Measurements from ENCODE around the gene PRDM2.

Gene PRDM2

GRCh38 chr1:13790290-13791030 is 90.5 kb downstream of the PRDM2 start:
- DNase-seq (ENCODE audit: low read depth in 2 of 2): no peak

DNA sequence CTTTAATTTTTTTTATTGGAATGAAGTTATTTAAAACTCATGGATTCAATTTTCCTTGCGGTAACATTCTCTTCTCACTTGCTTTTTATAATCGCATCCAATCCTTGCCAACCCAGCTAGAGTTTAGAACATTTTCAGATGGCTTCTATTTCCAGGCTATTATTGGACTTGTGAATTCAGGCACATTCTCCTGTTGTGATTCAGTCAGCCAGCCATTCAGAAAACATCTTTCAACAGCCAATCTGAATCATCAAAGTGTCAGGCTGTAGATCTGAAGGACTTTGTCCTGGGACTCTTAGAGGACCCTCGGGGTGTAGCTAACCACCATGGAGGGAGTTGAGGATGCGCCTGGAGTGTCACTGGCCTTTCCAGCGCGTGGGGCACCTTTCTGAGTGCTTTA is 92.4 kb downstream of the PRDM2 start:
- DNase-seq (ENCODE audit: low read depth in 2 of 2): no peak

GRCh38 chr1:13793088-13793730 is 93.2 kb downstream of the PRDM2 start:
- no peak for DNase-seq (ENCODE audit: low read depth in 2 of 2)

DNA sequence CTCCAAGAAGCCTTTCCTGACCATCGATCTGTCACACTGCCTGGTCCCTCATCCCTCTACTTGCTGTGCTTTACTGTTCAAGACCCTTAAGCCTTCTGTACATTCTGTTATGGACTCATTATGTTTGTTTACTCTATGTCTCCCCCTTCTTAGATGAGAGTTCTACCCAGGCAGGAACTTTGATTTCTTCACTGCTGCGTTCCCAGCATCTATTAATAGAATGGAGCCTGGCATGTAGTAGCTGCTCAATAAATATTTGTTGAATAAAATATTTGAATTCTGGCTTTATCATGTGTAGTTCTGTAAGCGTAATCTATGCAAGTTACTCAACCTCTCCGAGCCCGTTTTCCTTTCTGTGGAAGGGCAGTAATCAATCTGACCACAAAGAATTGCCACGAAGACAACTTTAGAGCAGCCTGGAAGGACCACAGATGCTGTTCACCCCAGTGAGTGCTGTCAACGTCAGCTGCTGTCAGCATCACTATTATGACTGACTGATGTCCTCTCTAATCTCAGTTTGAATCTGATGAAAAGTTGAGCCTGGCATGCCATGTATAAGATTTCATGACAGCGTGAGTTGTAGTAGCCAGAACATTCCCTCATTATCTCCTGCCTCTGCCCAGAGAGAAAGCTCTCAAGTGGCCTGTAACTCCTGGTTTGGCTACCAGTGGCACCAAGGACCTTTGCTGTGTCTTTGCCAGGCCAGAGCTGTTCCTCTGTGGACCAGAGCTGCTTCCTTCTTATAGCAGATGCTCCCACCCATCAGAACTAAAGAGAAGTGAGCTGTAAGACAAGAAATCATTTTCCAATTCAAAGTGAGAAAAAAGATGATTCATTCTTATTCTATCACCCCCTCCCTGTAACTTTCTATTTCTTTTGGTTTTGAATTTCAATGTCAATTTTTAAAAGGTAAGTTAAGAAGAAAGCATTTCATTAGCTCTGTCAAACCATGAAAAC is 94.5 kb downstream of the PRDM2 start:
- no peak for DNase-seq (ENCODE audit: low read depth in 2 of 2)

DNA sequence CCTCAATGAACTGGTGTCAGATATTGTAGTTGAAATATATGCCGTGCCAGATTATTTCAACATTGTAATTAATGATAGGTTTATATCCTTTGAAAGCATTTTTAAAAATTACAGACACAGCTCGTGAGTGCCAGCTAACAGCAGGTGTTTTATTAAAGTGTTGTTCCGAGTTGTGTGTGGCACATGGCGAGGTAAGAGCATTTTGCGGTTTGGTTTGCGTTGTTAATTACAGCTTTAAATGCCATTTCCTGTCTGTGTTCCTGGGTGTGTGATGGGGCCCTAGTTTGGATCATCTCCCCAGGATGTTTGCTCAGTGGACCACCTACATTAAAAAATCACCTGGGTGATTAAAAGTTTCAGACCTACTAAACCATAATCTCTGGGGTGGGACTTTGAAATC is 97.4 kb downstream of the PRDM2 start:
- no peak for DNase-seq (ENCODE audit: low read depth in 2 of 2)

- DNase-seq (ENCODE audit: low read depth in 2 of 2): no peak
Measured at GRCh38 chr1:13798120-13798519, 98.1 kb downstream of the PRDM2 start.

DNA sequence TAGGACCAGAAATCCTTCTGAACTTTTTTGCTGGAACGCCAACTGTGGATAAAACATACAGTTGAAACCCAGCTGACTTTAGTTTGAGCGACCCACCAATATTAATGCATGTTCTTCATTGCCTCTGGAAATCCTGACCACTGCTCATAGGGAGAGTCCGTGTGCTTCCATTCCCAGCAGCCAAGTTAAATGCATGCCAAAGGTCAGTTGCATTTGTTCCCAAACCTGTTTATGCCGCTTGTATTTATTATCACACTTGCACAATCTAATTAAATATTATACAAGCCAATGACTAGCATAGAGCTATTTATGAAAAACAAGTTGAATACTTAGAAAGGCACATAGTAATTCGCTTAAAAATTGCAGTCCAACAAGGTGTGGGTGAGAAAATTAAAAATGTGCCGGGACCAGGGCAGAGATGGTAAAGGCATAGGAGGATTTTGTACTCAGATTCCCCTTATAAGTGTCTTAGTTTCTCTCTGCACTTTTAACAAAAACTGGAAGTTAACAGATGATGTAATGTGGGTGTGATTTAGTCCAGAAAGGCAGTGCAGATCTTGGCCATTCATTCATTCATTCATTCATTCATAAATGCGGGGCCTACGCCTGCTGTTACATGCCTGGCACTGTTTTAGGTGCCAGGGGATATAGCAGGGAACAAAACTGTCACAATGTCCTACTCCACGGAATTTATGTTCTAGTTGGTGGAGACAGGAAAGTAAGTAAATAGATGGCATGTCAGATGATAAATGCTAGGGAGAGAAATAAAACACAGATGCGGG is 99.7 kb downstream of the PRDM2 start:
- no peak for DNase-seq (ENCODE audit: low read depth in 2 of 2)

DNA sequence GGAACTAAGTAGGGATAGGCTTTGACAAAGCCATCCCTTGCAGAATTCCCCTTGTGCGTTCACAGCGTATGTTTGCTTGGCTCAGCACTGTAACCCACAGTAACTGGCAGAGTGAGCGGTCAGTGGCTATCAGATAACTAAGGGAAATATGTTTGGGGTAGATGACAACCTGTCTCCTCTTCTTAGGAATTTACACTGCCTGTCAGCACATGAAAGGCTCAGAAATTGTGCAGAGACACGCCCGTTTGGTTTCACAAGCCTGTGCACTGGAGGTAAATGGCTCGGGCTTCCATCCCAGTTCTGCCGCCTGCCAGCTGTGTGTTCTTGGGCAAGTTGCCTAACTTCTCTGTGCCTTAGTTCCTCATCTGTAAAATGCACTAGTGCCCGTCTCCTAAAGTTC is 101.2 kb downstream of the PRDM2 start:
- no peak for DNase-seq (ENCODE audit: low read depth in 2 of 2)

DNA sequence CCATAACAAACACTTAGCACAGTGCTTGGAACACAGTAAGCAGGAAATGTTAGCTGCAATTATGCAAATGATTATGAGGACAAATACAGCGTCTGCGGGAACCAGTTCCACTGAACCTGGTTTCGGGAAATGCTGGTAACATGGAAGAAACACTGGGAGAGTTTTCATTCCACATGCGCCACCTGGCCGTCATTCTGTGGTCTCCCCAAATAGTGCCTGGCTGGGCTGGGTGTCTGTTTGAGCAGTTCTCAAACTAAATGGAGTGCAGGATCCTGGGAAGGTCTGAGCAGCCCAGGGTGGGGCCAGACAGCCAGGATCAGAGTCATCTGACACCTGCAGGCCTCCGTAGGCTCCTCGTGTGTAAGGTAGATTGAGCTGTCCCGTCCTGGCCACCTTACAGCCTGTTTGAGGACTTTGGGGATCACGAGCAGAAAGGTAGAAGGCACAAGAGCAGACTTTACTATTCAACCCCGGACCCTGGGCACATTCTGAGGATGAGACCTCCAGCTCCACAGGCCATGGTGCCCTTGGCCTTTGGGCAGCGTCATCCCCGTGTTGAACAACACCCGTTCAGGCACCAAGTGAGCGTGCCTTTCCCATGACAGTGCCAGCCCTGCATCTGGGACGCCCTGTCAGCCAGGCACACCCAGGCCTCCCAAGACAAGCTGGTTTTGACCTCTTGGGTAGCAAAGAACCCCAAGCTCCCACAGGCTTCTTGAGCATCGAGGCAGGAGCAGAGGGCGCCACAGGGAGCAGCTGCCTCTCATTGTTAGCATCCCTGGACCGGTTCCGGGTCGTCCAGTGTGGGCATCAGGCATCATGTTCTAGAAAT is 101.9 kb downstream of the PRDM2 start:
- no peak for DNase-seq (ENCODE audit: low read depth in 2 of 2)

DNA sequence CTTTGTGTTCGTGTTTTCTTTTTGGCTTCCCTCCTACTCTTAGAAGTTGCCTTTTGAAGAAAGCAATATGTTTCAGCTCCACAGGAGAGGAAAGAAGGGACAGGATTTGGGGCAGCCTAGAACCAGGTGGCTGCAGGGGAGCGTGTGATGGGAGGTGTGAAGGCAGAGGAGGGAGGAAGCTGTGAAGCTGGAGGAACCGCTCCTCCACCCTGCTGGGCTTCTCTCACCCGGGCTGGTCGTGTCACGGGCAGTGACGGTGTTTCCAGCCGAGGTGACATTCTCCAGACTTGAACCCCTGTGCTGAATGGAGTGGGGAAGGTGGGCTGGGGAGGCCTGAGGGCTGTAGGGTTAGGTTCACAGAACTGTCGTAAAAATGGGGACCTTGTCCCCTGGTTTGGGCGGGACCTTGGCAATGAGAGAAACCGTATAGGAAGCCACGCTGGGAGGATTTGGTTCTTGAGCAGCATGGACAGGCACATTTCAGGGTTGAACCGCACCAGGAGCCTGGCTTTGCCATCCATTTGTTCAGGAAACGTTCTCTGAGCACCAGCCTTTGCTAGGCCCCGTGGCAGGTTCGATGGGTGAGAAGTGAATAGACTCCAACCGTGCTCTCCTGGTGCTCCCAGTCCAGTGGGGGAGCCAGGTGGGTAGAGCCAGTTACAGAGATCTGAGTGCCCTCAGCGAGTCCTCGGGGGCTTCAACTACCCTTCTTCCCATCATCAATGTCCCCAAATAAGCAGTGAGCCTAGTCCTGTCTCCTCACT is 103.0 kb downstream of the PRDM2 start:
- DNase-seq (ENCODE audit: low read depth in 2 of 2): no peak

GRCh38 chr1:13803546-13804239 is 103.7 kb downstream of the PRDM2 start:
- no peak for DNase-seq (ENCODE audit: low read depth in 2 of 2)

DNA sequence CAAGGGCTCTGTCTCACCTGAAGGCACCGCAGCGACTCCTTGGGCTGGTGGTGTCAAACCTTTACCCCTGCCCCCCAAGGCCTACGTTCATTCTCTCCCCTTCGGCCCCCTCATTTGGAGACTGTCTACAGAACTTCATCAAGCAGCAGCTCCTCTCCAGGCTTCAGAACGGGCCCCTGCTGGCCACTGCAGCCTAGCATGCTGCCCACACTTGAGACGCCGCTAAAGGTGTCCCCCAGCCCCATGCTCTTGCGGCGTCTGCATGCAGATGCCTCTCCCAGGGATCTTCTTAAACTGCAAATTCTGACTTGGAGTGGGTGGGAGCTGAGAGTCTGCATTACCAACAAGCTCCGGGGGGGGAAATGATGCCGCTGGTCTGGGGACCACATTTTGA is 104.2 kb downstream of the PRDM2 start:
- DNase-seq (ENCODE audit: low read depth in 2 of 2): no peak

DNA sequence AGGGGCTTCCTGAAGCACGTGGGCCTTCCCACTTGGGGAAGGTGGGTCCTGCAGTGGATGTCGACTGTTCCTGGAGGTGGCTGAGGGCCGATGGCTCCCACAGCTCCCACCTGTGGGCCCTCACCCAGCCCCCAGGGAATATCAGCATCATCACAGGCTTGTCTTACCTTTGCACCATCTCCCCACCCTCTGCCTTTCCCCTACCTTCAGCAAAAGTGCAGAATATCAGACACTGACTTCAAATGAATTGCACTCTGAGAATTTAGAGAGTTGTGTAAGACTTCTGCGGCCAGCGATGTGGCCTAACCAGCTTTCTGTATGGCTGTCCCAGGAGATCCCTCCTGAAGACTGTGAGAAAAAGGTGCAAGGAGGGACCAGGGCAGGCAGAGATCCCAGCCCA is 105.4 kb downstream of the PRDM2 start:
- DNase-seq (ENCODE audit: low read depth in 2 of 2): no peak

DNA sequence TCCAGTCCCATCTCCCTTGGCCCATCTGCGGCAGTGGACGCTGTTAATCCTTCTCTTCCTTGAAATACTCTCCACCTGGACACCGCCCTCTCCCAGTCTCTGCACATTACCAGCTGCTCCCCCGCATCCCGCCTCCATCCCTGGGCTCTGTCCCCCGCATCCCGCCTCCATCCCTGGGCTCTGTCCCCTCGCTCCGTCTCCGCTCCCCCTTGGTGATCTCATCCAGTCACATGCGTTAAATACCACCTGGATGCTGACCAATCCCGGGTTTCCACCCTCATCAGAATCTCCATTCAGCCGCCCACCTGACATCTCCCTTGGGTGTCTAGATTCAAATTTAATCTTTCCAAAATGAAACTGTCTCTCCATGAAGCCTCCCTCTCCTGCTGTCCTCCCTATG is 106.1 kb downstream of the PRDM2 start:
- no peak for DNase-seq (ENCODE audit: low read depth in 2 of 2)

DNA sequence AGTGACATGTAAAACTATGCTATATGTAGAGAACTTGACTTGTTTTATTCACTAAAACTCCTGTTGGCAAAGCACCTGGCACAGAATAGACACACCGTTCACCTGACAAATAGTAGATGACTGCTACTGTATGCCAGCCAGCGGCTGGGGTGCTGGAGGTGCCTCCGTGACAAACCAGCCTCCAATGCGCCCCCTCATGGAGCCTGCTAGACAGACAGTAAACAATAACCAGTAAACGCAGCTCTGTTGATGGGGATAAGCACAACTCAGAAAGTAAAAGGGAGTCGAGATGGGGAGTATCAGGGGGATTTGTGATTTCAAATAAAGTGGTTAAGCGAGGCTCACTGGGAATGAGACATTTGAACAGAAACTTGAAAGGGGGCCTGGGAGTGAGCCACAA is 107.2 kb downstream of the PRDM2 start:
- DNase-seq (ENCODE audit: low read depth in 2 of 2): no peak

GRCh38 chr1:13808729-13809131 is 108.7 kb downstream of the PRDM2 start:
- no peak for DNase-seq (ENCODE audit: low read depth in 2 of 2)

GRCh38 chr1:13809461-13810159 is 109.6 kb downstream of the PRDM2 start:
- no peak for DNase-seq (ENCODE audit: low read depth in 2 of 2)

- DNase-seq (ENCODE audit: low read depth in 2 of 2): no peak
Measured at GRCh38 chr1:13812456-13813397, 112.7 kb downstream of the PRDM2 start.
